Inflammatory macrophage treated with lipopolysaccharide for 1 hour (primary cell): ENCODE results near the gene TMEM107.

Experiments used
- DNase-seq, 2 donors: peaks; one replicate each; pipeline ENCODE4 v3.0.0-alpha.2; 2020 to 2022

The TMEM107 gene

GRCh38 chr17:8128125-8128784 is 47.9 kb downstream of the TMEM107 start:
- no peak for DNase-seq

GRCh38 chr17:8126491-8127066 is 49.6 kb downstream of the TMEM107 start:
- DNase-seq, result no peak

- DNase-seq, result no peak
These were observed 50.2 kb downstream of the TMEM107 start for GRCh38 chr17:8125947-8126490.

DNA sequence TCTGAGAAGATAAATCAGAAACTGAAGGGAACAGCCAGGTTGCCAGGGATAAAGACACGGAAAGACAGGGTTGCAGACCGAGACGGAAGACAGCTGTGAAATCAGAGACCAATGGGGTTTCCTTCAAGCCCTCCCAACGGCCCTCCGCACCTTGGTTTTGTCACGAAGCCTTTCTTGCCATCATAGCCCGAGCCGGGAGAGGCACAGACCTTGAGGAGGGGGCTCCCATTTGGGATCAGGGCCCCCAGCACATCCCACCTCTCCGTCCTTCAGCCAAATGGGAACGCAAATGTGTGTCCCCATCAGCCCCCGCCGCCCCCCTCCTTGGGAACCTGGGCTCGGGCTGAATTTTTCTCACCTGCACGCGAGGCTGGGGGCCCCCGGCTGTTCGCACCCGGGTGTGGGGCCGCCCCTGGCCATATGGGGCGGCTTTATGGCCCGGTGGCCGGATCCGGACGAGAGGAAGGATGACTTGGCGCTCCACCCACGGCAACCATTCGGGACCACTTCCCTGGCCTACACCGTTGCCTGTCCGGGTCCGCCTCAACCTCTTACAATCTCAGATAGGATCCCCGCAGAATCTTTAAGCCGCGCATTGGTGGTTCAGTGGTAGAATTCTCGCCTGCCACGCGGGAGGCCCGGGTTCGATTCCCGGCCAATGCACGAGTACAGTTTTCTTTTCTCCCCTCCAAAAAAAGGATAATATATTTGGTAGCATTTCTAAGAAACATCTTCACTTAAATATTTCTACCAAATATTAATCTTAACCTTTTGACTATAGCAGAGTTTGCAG is 50.8 kb downstream of the TMEM107 start:
- peak; percentile 59 to 96 for DNase-seq

DNA sequence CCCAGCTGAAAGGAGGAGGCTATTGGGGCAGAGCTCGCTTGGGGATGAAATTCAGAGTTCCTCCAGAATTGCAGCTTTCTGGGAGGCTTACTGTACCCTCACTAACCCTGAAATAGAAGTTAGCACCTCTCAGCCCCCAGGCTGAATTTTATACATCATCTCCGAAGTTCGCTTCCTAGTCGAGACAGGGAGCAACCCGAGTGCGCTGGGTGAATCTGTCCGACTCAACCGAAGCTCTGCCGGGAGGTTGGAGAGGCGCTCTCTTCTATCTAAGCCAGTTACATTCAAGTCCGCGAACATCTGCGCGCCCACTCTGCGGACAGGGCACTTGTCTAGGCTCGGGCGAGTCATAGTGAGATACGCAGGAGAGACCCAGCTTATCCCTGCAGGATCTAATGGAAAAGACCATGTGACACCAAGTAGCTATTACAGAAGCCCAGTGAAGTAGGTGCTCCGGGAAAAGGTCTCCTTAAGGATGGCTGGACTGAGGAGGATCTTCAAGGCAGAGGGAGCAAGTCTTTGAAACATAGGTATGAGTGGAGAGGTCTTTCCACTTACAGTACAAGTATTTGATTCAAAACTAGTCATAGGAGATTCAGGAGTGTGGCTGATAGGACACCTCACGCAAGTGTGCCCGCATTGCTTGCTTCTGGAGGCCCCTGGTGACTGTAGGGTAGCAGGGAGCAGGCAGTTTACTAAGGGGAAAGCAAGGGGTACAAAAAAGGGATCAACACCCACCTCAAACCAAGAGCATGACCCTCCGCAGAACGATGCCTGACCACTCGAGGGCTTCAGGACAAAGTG is 51.6 kb downstream of the TMEM107 start:
- DNase-seq, result no peak

GRCh38 chr17:8123695-8124349 is 52.4 kb downstream of the TMEM107 start, which contains the start of gene HES7:
Gene HES7, minus strand, starts transcription at chr17:8124106. Its CDS starts 22 bp downstream, at chr17:8124084.
- DNase-seq, result no peak

DNA sequence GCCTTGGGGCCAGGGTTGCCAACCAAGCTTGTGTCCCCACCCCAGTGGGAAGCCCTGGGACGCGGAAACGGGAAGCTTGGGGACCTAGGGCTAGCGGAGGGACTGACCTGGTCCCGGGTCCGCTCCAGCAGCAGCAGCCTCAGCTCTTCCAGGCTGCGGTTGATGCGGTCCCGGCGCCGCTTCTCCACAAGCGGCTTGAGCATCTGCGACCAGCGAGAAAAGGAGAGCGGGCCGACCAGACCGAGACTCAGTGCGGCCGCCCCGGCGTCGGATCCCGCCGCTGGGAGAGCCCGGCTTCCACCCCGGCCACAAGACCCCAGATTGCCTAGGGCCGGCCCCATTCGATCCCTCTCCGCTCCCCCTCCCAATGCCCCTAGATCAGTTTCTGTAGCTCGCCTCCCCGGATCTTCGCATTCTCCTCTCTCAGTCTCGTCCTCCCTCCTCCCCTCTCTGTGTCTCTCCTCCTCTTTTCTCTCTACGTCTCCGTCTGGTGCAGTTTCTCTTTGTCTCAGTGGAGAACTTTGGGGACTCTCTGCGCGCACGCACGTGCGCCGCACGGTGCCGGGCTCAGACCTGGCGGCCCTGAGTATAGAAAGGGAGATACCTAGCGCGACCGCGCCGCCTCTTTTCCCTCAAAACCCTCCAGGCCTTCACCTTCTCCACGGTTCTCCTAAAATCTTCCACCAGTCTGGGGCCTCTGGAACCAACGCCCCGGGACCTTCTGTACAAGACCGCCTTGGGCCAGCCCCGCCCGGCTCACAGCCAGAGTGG is 53.1 kb downstream of the TMEM107 start:
- no peak for DNase-seq
